A673 (cell line): ENCODE results near the gene CAPN1.

Experiments used
- CTCF ChIP-seq: fragments of 300-800, 200-600 bp; sonication (generic); conservative IDR thresholded peaks from 2 replicates; pipeline ENCODE4 v1.5.1; 2017; ENCODE audit warnings: low read depth, mild to moderate bottlenecking, antibody characterized with exemption, low read length, moderate library complexity, mixed read lengths
- EZH2 ChIP-seq: fragments of 200-600 bp; sonication (generic); IDR thresholded peaks from 2 replicates; pipeline ENCODE4 v1.6.1; 2017; ENCODE audit warnings: borderline replicate concordance, low read depth, mild to moderate bottlenecking, mixed read lengths, antibody characterized with exemption, low read length; ENCODE audit not compliant: poor library complexity, severe bottlenecking

GRCh38 chr11:65150509-65151299, 31.0 kb upstream of the CAPN1 start:
- TF ChIP-seq CTCF (no peak), EZH2 (no peak)
